ENCODE data around the gene SAMD11. TPM values are rescaled to one million over a fixed set of nuclear protein-coding genes. Genes with fewer than 3 reads are reported as not detected.

Gene SAMD11
- total RNA-seq, 1 donor from 2014 or later: 6.0 TPM

GRCh38 chr1:932776-933602 lies 9.3 kb downstream of the SAMD11 start:
- peaks cover 2% of the 10 kb centered on the region for H3K9me3 Mint-ChIP-seq (ENCODE audit: unreplicated experiment)
- H3K27me3 ChIP-seq (ENCODE audit: insufficient read depth, low read length): peaks cover 9% of the 10 kb centered on the region

GRCh38 chr1:933603-933940 lies 9.8 kb downstream of the SAMD11 start:
- H3K27me3 Mint-ChIP-seq (ENCODE audit: low read depth, unreplicated experiment): peaks cover 50% of the 10 kb centered on the region

More at GRCh38 chr1:932776-933602, 9.3 kb downstream of the SAMD11 start:
- Mint-ChIP-seq H3K4me3 (ENCODE audit: unreplicated experiment) (no peak overlapping the region), H3K27ac (ENCODE audit: unreplicated experiment) (no peak overlapping the region), H3K36me3 (ENCODE audit: low read depth, unreplicated experiment) (no peaks in the 10 kb centered on the region), H3K27me3 (ENCODE audit: low read depth, unreplicated experiment) (peaks cover 49% of the 10 kb centered on the region), H3K4me1 (ENCODE audit: low read depth, unreplicated experiment) (peaks cover 7% of the 10 kb centered on the region)
- DNase-seq (ENCODE audit: low read depth) (no peak), FAIRE-seq (no peak)
- no peak overlapping the region for H2AFZ ChIP-seq (ENCODE audit: low read depth, low read length)
- no peaks in the 10 kb centered on the region for H3K36me3 ChIP-seq (ENCODE audit: insufficient read depth, low read length)
- H3K4me1 ChIP-seq (ENCODE audit: insufficient read depth, low read length): peaks cover 3% of the 10 kb centered on the region
- H3K9me3 ChIP-seq (ENCODE audit: insufficient read depth, low read depth, low read length): no peaks in the 10 kb centered on the region
- H3K9ac ChIP-seq (ENCODE audit: low read length): no peak overlapping the region
- no peak overlapping the region for H3K4me2 ChIP-seq (ENCODE audit: low read length)
- H3K4me3 ChIP-seq (ENCODE audit: insufficient read depth, low read depth, low read length): no peak overlapping the region
- H3K27ac ChIP-seq (ENCODE audit: low read depth, low read length): no peak overlapping the region
- peaks cover 23% of the 10 kb centered on the region for H4K20me1 ChIP-seq (ENCODE audit: insufficient read depth, low read length)
- no peak for TF ChIP-seq CTCF (IDR thresholded peaks at IDR 0.05; ENCODE audit: insufficient read depth, low read depth, low read length)
- TF ChIP-seq EZH2 (IDR thresholded peaks at IDR 0.05; ENCODE audit: insufficient read depth, low read length): no peak
- H3K79me2 ChIP-seq (ENCODE audit: insufficient read depth, low read length): no peaks in the 10 kb centered on the region

More at GRCh38 chr1:933603-933940, 9.8 kb downstream of the SAMD11 start:
- Histone ChIP-seq H3K27me3 (ENCODE audit: insufficient read depth, low read length) (peaks cover 9% of the 10 kb centered on the region), H3K36me3 (ENCODE audit: insufficient read depth, low read length) (no peaks in the 10 kb centered on the region), H3K9ac (ENCODE audit: low read length) (no peak overlapping the region), H3K4me2 (ENCODE audit: low read length) (no peak overlapping the region), H3K27ac (ENCODE audit: low read depth, low read length) (no peak overlapping the region), H3K9me3 (ENCODE audit: insufficient read depth, low read depth, low read length) (no peaks in the 10 kb centered on the region), H2AFZ (ENCODE audit: low read depth, low read length) (no peak overlapping the region), H4K20me1 (ENCODE audit: insufficient read depth, low read length) (peaks cover 23% of the 10 kb centered on the region), H3K4me3 (ENCODE audit: insufficient read depth, low read depth, low read length) (no peak overlapping the region), H3K4me1 (ENCODE audit: insufficient read depth, low read length) (peaks cover 4% of the 10 kb centered on the region), H3K79me2 (ENCODE audit: insufficient read depth, low read length) (no peaks in the 10 kb centered on the region)
- TF ChIP-seq CTCF (IDR thresholded peaks at IDR 0.05; ENCODE audit: insufficient read depth, low read depth, low read length) (no peak), EZH2 (IDR thresholded peaks at IDR 0.05; ENCODE audit: insufficient read depth, low read length) (no peak)
- H3K9me3 Mint-ChIP-seq (ENCODE audit: unreplicated experiment): peaks cover 2% of the 10 kb centered on the region
- peaks cover 7% of the 10 kb centered on the region for H3K4me1 Mint-ChIP-seq (ENCODE audit: low read depth, unreplicated experiment)
- no peaks in the 10 kb centered on the region for H3K36me3 Mint-ChIP-seq (ENCODE audit: low read depth, unreplicated experiment)
- DNase-seq (ENCODE audit: low read depth): no peak
- no peak overlapping the region for H3K27ac Mint-ChIP-seq (ENCODE audit: unreplicated experiment)
- no peak overlapping the region for H3K4me3 Mint-ChIP-seq (ENCODE audit: unreplicated experiment)
- FAIRE-seq: no peak

Data from astrocyte (in vitro differentiated cells and primary cell).